HG03135 (cell line): ENCODE results near the gene GFRA1.

Experiments used
- ATAC-seq: cut with Tn5 transposase; IDR thresholded peaks from one replicate; pipeline ENCODE4 v1.9.1; 2021; ENCODE audit warnings: mild to moderate bottlenecking, moderate library complexity; ENCODE audit not compliant: unreplicated experiment

Gene GFRA1

GRCh38 chr10:116271593-116272439 lies 1.2 kb downstream of the GFRA1 start:
- no peak for ATAC-seq

GRCh38 chr10:116270771-116271592 lies 2.0 kb downstream of the GFRA1 start:
- ATAC-seq: no peak

GRCh38 chr10:116270126-116270770 lies 2.8 kb downstream of the GFRA1 start:
- no peak for ATAC-seq

- ATAC-seq: no peak
These were observed 3.4 kb downstream of the GFRA1 start for GRCh38 chr10:116269619-116270018.

- ATAC-seq: no peak
These were observed 4.0 kb downstream of the GFRA1 start for GRCh38 chr10:116268976-116269375.

- ATAC-seq: no peak
These were observed 7.3 kb downstream of the GFRA1 start for GRCh38 chr10:116265686-116266085.

- no peak for ATAC-seq
These were observed 8.9 kb downstream of the GFRA1 start for GRCh38 chr10:116263870-116264655.

- no peak for ATAC-seq
These were observed 10.3 kb downstream of the GFRA1 start for GRCh38 chr10:116262678-116263077.

GRCh38 chr10:116260599-116260998 lies 12.4 kb downstream of the GFRA1 start:
- no peak for ATAC-seq

GRCh38 chr10:116259638-116260037 lies 13.4 kb downstream of the GFRA1 start:
- ATAC-seq: no peak

GRCh38 chr10:116257785-116258184 lies 15.2 kb downstream of the GFRA1 start:
- no peak for ATAC-seq

GRCh38 chr10:116256752-116257259 lies 16.2 kb downstream of the GFRA1 start:
- ATAC-seq: no peak

- no peak for ATAC-seq
These were observed 16.9 kb downstream of the GFRA1 start for GRCh38 chr10:116255886-116256751.

GRCh38 chr10:116254422-116255155 lies 18.4 kb downstream of the GFRA1 start:
- no peak for ATAC-seq

GRCh38 chr10:116253716-116254115 lies 19.3 kb downstream of the GFRA1 start:
- ATAC-seq: no peak

GRCh38 chr10:116251602-116252395 lies 21.2 kb downstream of the GFRA1 start:
- no peak for ATAC-seq

GRCh38 chr10:116247691-116248090 lies 25.3 kb downstream of the GFRA1 start:
- no peak for ATAC-seq

- ATAC-seq: no peak
These were observed 26.7 kb downstream of the GFRA1 start for GRCh38 chr10:116246263-116246662.
